Fibroblast of skin of scalp (primary cell): ENCODE measurements around the gene STX19. TPM values are rescaled to one million over a fixed set of nuclear protein-coding genes. Genes with fewer than 3 reads are reported as not detected.
A peak's percentile ranks its signal among the peaks of the same experiment; 100 is the strongest.
"Not testable (repeated sequence)": the region's sequence is repeated elsewhere in the genome, so short reads cannot be mapped to it uniquely, and the experiment has no call there.

Experiments
- DNase-seq: peaks from one replicate; pipeline ENCODE4 v3.0.0-alpha.2; 2013
- polyA plus RNA-seq, 2 experiments: library from polyadenylated mRNA; unstranded; fragments of 120-200 nt; gene quantifications; one replicate each; pipeline ENCODE4 v1.2.1, GENCODE V29; 2013; ENCODE audit not compliant: insufficient read length in 2 of 2

The STX19 gene
- polyA plus RNA-seq (2013, experiment 1 of 2; ENCODE audit: insufficient read length): not detected
- polyA plus RNA-seq (2013, experiment 2 of 2; ENCODE audit: insufficient read length): 0.15 TPM

GRCh38 chr3:94028093-94028837, at the start of gene STX19:
TSS of gene STX19 (minus strand) at chr3:94028597. CDS start at chr3:94015269, 13,328 bp downstream.
- DNase-seq: no peak

DNA sequence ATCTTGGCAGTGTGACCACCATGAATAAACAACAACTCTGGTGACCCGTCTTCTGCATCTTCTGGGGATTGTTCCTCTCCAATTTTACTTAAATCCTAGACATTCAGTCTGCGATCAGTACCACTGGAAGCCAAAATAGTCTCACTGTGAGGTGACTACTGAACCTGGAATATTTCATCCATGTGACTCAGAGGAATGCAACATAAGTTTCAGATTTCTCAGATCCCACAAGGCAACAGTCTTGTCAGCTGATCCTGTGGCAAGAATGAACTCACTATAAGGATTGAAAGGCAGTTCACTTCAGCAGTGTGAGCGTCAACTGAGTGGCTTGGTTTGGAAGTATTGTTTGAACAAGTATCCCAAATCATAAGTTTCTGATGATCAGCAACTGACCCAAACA, 47.7 kb upstream of the STX19 start:
- DNase-seq: peak; percentile 29

DNA sequence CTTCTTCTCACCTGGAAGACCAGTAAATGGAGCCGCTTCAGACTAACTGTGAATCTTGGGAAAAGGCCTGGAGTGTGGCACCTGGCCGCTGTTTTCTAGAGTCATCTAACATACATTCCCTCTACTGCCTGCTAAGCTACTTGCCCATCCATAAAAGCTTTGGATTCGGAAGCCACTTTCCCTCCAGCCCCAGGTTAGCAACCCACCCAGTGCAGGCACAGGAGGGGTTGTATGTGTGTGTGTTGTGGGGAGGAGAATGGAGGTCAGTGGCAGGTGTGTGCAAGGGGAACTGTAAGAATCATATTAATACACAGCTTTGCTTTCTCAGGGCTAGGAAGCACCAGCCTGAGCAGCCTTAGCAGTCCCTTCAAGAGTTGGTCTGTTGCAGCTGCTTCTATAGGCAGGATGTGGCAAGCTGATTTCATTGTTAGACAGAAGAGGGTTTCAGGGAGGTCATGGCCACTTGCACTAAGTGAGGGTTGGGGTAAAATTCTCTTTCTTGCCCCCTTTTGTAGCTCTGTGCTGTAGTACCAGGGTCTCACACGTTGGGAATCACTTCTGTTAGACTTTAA, 43.4 kb upstream of the STX19 start:
- DNase-seq: no peak

DNA sequence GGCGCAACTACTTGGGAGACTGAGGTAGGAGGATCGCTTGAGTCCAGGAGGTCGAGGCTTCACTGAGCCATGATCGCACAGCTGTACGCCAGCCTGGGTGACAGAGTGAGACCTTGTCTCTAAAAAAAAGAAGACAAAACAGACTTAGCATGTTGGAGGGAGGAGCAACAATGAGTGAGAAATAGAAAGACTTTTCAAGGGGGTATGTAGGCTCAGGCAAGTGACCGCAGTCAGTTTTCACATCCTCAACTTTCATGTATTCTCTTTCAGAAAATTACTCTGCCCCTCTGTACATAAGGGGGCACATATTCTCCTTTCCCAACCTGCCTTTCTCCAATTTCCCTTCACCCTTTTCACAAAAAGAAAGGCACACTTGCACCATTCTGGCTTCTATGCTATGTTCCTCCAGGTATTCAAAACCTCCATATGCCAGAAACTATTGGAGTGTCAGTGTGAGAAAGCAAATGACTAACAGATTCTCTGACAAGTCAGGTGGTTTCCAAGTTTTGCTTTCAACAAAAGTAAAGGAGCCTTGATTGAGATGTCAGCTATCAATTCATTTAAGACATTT, 42.0 kb upstream of the STX19 start:
- DNase-seq: no peak

DNA sequence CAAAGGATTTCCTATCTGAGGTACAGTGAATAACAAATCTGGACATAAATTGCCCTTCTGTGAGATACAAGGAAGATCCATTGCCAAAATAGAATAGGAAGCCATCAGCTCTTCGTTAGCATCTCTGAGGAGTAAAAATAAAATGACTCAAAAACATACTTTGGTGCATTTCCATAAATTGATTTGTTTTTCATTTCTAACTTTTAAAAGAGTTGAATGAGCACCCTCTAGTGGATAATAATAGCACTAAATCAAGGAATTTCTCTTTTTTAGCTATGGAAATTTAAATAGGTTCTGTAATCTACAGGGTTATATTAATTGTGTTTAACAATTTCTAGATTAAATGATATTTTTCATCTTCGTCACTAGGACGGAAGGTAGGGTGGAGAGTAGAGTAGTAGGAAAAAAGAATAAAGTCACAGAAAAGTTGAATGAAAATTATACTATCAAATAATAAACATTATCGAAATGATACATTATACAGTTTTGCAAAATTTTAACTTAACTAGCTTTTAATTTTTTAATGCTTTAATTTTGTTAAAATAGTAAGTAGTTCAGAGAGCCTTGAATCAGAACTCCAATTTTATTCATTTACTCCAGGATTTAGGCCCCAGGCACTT, 40.9 kb upstream of the STX19 start:
- peak; percentile 29 for DNase-seq

DNA sequence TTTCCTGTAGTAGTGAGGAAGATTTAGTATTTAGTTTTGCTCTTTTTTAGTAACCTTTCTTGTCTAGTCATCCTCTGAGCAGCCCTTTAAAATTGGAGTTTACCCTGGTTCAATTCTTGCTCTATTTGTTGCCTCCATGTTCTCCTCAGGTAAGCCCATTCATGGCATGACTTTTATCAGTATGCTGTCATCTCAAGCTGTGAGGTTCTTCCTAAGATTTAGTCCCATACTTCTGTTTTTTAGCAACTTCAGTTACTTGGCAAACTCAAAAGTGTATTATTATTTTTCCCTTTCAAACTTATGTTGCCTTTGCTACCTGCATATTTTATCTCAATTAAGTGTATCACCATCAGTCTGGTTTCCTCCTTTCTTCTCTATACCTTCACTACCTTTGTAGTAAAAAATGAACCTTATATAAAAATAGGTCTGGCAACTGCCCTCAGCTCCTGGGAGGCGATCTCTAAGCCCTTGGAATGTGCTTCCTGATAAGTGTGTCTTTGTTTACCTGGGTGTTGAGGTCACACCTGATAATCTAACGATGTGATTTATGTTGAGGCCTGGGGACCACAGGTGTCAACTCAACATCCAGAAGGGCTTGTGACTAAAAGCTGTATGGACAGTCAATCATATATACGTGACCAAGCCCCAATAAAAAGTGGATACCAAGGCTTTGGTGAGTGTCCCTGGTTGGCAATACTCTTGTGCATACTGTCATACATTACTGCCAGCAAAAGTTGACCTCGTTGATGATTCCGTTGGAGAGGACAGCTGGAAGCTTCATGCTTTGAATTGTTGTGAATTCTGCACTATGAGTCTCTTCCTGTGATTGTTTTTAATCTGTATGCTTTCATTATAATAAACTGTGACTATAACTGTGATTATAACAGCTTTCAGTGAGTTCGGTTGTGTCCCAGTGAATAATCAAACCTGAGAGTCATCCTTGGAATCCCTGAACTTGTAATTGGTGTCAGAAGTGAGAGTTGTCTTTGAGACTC, 38.4 kb upstream of the STX19 start:
- no peak for DNase-seq

DNA sequence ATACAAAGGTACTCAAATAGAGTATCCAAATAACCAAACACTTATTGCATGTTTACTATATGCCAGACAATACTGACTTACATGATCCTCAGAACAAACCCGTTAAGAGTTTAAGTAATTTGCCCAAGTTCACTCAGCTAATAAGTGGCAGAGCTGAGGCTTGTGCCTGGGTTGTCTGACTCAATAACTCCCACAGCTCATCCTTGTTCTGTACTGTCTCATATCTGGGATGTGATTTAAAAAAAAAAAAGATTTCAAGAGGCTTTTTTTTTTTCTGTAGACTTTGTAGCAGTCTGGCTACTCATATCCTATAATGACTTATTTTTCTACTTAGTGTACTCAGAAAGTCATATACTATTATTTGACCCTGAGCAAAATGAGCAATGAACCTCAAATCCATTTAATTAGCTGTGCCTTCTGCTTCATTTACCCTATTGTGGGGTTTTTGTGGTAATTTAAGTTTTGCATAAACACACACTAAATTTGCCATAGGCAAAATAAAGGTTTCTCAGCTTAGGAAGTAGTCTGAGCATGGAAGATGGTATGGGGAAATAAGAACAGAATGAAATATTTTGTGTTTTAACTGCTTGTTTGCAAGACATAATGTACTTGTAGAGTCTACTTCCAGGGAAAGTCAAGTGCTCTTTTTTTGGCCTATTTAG, 37.6 kb upstream of the STX19 start:
- DNase-seq: no peak

GRCh38 chr3:94065122-94065521, 36.7 kb upstream of the STX19 start:
- no peak for DNase-seq

DNA sequence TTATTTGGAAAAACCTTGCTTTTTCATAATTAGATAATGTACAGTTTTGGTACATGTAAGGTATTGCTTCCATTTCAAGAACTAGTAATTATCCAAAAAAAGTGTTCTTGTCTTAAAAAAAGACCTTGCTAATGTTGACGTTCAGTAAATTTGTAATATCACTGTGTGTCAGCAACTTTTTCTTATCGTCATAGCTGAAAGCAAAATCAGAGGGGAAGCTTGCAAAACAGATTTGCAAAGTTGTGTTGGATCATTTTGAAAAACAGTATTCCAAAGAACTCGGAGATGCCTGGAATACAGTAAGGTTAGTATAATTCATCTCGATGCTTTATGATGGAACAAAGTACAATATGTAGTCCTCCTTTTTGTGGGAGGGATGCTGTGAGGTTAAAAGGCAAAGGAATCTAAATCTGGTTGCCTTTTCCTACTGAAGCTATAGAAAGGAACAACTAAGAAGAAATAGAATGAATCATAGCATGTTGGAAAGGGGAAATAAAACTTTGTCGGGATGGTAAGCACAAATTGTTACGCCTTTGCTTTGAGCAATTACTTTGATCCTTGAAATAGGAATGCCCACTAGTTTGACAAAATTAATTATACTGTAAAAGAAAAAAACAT, 36.0 kb upstream of the STX19 start:
- no peak for DNase-seq

GRCh38 chr3:94063496-94064119, 35.2 kb upstream of the STX19 start:
- DNase-seq: no peak

DNA sequence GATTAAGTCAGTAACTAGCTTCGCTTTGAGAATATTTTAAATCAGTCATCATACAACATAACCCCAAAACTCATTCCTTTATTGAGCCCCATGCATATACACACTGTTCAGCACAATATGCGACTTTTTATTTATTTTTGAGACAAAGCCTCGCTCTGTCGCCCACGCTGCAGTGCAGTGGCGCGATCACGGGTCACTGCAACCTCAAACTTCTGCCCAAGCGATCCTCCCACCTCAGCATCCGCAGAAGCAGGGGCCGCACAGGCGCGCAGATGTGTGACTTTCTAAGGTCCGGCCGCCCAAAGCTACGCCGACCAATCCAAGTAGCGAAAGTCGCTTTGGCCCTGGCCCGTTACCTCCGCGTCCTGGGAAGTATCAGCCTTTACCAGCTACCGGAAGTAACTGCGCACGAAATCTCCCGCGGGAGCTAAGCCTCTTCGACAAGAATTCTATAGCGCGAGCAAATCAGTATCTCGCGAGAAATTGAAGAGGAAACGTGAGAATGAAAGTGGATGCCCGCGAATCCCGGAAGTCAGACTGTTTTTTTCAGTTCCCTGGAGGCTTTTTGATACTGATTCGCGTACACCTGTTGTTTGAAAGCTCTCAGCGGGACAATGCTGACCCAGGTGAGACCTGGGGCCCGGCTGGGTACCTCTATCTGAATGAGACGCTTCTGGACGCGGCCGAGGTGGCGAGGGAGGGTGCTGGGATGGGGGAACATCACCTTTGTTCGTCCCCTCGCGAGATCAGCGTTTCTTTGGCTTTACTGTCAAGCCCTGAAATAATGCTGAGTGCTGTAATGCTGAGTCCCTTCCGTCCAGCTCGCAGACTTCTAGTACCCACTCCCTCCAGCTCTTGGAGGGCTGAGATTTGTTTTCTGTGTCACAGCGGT, 34.4 kb upstream of the STX19 start, which contains the start of the genes DHFR2 and NSUN3:
TSS of gene DHFR2 (minus strand) at position 404 of the 892 bp plus-strand sequence. CDS start 1,405 bp downstream, outside the sequence.
TSS of gene NSUN3 (plus strand) at position 549 of the 892 bp plus-strand sequence. CDS start at position 615, 66 bp downstream.
- peak; percentile 98 for DNase-seq

DNA sequence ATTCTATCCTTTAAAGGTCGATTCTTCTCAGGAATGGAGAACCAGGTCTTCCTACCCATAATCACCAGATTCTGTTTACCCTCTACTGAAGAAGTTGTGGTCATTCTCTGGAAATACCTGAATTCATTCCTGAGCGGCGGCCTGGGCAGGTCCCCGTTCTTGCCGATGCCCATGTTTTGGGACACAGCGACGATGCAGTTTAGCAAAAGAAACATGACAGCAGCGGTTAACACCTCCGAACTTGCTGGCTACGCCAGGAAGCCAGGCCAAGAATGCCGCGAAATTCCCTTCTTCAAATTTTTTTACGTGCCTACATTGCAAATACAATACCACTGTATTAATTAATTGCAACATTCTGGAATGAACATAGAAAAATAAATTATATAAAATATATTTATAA, 32.9 kb upstream of the STX19 start:
- no peak for DNase-seq

DNA sequence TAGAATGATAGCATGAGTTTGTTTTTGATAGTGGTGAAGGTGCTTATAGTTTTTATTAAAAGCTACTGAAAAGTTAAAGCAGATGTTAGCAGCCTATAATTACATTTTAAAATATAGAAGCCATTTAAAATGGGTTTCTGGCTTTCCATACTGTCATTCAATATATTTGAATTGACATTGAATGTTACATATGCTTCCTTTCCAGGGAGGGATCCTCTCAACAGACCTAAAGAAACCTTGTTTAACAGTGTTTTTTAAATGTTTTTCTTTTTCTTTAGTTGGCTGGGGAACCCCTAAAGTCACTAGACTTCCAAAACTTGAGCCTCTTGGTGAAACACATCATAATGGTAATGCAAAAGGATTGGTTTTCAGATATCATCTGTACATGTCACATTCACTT, 22.1 kb upstream of the STX19 start:
- DNase-seq: no peak

- DNase-seq: no peak
These were observed 20.9 kb upstream of the STX19 start for GRCh38 chr3:94049267-94049666.

- no peak for DNase-seq
These were observed 18.1 kb upstream of the STX19 start for GRCh38 chr3:94046533-94046932.

DNA sequence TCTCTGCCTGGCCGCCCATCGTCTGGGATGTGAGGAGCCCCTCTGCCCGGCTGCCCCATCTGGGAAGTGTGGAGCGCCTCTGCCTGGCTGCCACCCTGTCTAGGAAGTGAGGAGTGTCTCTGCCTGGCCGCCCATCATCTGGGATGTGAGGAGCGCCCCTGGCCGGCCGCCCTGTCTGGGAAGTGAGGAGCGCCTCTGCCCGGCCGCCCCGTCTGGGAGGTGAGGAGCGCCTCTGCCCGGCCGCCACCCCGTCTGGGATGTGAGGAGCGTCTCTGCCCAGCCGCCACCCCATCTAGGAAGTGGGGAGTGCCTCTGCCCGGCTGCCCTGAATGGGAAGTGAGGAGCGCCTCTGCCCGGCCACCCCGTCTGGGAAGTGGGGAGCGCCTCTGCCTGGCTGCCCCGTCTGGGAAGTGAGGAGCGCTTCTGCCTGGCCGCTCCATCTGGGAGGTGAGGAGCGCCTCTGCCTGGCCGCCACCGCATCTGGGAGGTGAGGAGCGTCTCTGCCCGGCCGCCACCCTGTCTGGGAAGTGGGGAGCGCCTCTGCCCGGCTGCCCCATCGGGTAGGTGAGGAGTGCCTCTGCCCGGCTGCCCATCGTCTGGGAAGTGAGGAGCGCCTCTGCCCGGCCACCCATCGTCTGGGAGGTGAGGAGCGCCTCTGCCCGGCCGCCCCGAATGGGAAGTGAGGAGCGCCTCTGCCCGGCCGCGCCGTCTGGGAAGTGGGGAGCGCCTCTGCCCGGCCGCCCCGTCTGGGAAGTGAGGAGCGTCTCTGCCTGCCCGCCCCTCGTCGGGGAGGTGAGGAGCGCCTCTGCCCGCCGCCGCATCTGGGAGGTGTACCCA, 15.9 kb upstream of the STX19 start:
- DNase-seq: not testable (repeated sequence)

GRCh38 chr3:94043285-94043684, 14.9 kb upstream of the STX19 start:
- DNase-seq: no peak

DNA sequence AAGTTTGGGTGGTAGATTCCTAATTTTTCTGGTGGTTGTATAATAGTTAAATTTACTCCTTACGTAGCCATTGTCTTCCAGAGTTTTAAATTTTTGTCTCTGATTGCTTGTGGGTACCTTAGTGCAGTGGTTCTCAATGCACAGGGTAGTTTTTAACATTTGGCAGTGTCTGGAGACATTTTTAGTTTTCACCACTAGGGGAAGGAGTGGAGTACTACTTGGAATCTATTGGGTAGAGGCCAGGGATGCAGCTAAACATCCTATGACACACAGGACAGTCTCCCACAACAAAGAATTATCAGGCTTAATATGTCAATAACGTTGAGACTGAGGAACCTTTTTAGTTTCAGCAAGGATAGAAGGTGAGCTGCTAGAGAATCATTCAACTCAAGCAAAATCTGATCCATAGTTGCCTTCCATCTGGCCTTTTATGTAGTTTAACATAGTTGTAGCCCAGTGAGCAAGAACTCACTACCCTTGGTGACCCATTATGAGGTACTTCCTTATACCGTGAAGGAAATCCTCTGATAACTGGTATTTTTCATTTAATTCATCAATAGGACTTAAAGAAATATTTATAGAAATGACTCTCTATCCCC, 8.6 kb upstream of the STX19 start:
- DNase-seq: peak; percentile 60
